Activated CD4-positive, alpha-beta T cell treated with anti-CD3 and anti-CD28 coated beads, Interleukin-2, Interleukin-4, amounts not matched to agents 100 ng/mL and 50 ng/mL, durations not matched to agents 16 hours and 8 hours (primary cell): Measurements from ENCODE around the gene VAMP3.

Experiments used
- DNase-seq: peaks from one replicate; pipeline ENCODE4 v3.0.0-alpha.2; 2020; ENCODE audit warnings: low spot score

VAMP3 gene

DNA sequence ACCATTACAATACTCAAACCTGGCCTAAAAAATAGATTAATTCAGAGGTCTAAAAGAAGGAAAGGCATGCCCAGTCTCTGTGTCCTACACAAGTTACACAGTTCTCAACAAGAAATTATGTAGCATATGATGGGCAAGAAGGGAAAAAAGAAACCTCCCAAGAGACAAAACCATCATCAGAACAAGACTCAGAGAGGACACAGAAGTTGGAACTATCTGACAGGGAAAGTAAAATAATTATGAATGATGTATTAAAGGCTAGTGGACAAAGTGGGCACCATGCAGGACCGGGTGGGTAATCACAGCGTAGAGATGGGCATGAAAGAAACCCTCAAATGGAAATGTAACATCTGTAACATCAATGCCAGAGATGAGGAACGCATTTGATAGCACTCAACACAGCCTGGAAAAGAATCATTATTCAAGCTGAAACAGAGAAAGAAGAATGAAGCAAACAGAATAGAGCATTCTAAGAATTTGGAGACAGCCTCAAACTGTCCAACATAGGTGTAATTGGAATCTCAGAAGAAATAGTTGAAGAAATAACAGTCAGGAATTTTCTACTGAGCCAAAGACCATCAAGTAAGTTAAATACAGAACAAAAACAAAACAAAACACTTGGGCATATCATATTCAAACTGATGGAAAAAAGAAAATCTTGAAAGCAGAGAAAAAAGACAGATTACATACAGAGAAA, 42.7 kb downstream of the VAMP3 start:
- DNase-seq: no peak

DNA sequence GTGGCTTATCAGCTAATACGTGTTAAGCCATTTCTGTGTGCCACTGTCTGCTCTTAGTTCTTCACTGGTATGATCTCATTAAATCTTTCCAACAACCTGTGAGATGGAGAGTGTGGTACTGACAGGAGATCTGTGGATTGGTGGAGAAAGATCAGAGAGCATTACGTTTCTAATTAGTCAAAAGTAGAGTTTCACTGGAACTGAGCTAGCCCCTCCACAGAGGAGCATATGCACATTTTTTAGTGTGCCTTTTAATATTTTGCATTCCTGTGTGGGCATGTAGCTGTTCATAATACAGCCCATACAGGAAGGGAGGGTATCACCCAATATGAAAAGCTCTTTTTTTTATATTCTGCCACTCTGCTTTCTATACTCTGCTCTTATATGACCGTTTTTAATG, 50.2 kb downstream of the VAMP3 start:
- peak; percentile 22 for DNase-seq

DNA sequence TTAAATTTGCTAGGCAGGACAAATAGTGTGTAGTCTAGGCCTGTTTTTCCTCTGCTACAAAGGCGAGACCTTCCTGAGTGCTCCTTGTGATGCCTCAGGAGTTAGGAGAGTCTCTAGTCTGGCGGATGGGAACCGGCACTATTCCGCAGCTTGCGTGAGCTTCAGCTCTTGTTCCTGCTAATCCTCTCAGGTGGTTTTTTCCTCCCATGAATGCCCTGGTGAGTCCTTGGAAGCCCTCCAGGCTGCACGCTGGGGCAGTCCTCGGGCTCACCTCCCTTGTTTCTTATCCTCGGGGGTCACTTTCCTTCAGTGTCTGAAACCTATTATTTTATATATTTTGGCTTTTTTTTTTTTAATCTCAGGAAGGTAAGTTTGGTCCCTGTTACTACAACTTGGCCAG, 53.6 kb downstream of the VAMP3 start:
- DNase-seq: no peak

DNA sequence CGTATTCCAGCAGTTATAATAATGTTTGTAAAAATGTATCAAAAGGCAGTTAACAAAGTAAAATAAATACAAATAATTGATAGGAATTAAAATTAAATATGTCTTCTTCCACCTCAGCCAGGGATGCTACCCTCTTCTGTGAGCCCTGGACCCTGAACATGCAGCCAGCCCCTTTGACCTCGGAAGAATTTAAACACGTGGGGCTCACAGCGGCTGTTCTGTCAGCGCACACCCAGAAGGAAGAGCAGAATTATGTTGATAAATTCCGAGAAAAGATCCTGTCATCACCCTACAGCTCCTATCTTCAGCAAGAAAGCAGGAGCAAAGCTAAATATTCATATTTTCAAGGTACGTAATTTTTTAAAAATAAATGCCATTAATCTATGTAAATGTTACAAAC, 55.3 kb downstream of the VAMP3 start:
- DNase-seq: no peak

DNA sequence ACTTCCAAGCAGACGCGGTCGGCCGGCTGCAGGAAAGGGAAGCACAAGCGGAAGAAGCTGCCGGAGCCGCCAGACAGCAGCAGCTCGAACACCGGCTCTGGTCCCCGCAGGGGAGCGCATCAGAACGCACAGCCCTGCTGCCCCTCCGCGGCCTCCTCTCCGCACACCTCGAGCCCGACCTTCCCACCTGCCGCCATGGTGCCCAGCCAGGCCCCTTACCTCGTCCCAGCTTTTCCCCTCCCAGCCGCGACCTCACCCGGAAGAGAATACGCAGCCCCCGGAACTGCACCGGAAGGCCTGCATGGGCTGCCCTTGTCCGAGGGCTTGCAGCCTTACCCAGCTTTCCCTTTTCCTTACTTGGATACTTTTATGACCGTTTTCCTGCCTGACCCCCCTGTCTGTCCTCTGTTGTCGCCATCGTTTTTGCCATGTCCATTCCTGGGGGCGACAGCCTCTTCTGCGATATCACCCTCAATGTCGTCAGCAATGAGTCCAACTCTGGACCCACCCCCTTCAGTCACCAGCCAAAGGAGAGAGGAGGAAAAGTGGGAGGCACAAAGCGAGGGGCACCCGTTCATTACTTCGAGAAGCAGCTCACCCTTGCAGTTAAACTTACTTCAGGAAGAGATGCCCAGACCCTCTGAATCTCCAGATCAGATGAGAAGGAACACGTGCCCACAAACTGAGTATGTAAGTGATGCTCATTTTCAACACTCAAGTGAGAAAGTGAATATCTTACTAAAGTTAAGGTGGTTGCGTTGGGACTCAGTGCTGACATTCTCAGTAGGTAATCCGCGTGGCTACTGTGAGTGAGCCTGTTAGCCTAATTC, 56.2 kb downstream of the VAMP3 start:
- DNase-seq: peak; percentile 10
